ENCODE results near the gene RNASE2.
"Not testable (repeated sequence)": the region's sequence is repeated elsewhere in the genome, so short reads cannot be mapped to it uniquely, and the experiment has no call there.

The RNASE2 gene

GRCh38 chr14:20956376-20956976, 1.2 kb downstream of the RNASE2 start:
- TF ChIP-seq ZFX (IDR thresholded peaks at IDR 0.05), result no peak
- TF ChIP-seq CTCF (conservative IDR thresholded peaks at IDR 0.05), result no peak
- H3K27ac ChIP-seq, result no peak overlapping the region

DNA sequence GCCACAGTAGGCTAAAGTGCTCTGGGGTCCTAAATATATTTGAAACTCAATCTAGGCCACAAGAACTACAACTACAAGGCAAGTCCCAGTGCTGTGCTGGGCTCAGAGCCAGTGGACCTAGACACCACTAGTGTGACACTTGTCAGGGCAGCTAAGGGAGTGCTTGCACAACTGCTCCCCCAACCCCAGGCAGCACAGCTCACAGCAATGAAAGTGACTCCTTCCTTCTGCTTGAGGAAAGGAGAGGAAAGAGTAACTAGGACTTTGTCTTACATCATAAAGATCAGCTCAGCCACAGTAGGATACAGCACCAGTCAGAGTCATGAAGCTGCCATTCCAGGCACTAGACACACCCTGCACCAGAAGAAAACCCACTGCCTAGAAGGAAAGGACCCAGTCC, 3.7 kb downstream of the RNASE2 start:
- H3K27ac ChIP-seq, result not testable (repeated sequence)

- H3K27ac ChIP-seq, result no peak overlapping the region
- TF ChIP-seq CTCF (conservative IDR thresholded peaks at IDR 0.05) (no peak), ZFX (IDR thresholded peaks at IDR 0.05) (no peak)
Measured at GRCh38 chr14:20969336-20969735, 14.0 kb downstream of the RNASE2 start.

DNA sequence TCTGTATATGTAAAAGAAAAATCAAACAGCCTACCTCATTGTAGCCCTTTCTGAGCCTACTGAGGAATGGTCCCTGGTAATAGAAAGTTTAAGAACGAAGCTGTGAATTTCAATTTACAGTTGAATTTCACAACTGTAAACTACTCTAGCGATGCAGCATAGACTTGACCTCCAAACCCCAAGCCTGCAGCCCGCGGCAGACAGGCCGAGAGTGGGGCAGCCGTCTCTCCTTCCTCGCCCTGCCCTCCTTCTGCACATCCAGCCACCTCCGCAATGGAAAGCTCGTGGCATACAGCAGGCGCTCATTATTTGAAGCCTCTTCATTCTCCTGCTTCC, 15.3 kb downstream of the RNASE2 start:
- H3K27ac ChIP-seq, result no peak overlapping the region; the same call in 1 of the 2 replicates
- TF ChIP-seq CTCF (conservative IDR thresholded peaks at IDR 0.05), result no peak

DNA sequence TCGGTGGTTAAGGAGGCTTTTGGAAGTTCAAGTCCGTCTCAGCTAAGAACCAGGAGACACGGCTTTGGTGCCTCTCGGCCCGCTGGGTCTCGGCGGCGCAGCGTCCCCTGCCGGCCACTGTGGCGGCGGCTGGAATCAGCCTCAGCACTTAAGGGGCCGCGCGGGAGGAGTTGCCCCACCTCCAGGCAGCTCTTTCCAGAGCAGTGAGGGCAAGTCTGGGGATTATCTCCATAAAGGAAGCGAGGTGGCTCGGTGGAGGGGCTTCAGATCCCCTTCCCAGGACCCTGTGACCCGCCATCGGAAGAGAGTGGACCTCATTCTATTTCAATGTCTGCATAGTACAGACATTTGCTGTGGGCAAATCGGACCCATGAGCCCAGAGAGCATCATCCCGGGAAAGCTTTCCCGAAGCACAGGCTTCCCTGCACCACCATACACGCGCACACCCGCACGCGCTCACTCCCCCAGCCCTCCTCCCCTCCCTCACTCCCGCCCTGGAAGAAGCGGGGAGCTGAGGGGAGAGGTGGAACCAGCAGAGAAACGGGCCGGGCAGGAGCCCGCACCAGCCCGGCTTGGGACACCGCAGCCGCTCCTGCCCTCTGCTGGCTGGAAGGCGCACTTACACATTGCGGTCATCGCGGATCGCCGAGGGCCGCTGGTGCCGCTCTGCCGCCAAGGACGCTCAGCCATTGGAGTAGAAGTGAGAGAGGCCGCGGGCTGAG, 15.9 kb downstream of the RNASE2 start:
- TF ChIP-seq ZFX (IDR thresholded peaks at IDR 0.05), result no peak
- TF ChIP-seq CTCF (conservative IDR thresholded peaks at IDR 0.05), result peak; percentile 98
- H3K27ac ChIP-seq, result no peak overlapping the region; the same call in 1 of the 2 replicates

DNA sequence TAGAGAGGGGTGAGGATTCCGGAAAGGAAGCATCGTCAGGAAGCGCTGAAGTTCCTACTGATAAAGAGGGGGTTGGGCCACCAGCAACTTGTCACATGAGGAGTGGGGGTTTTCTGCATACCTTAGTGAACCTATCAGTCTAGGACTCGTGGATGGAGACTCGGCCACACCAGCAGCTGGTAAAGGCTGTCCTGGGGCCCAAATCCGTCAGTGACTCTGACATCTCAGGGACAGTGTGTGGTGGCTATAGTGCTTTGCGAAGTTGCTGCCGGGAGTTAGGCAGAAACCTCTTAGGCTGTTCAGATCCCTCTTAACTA, 16.4 kb downstream of the RNASE2 start:
- TF ChIP-seq CTCF (conservative IDR thresholded peaks at IDR 0.05) (no peak), ZFX (IDR thresholded peaks at IDR 0.05) (no peak)
- H3K27ac ChIP-seq, result no peak overlapping the region

DNA sequence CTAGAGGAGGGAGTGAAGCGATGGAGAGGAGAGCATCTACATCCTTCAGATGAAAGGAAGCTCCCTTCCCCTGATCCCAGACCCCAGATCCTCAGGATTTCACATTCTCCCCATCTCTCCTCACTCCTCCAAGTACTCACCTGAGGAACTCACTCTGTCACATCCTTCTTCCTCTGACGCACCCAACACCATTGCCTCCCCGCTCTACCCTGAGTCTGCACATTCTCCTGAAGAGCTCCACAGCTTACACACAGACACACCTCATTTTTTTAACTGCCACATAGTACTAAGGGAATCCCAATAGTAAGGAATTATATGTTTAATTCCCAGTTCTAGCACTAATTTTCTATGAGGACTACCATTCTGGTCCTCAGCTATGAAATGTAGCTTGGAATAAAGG, 18.2 kb downstream of the RNASE2 start:
- TF ChIP-seq ZFX (IDR thresholded peaks at IDR 0.05), result no peak
- no peak for TF ChIP-seq CTCF (conservative IDR thresholded peaks at IDR 0.05)
- no peak overlapping the region for H3K27ac ChIP-seq

- no peak for TF ChIP-seq ZFX (IDR thresholded peaks at IDR 0.05)
- no peak for TF ChIP-seq CTCF (conservative IDR thresholded peaks at IDR 0.05)
- H3K27ac ChIP-seq, result no peak overlapping the region
Measured at GRCh38 chr14:20976291-20976690, 21.0 kb downstream of the RNASE2 start.

Measured in C4-2B (cell line).